Large intestine (tissue), 1 donor: Measurements from ENCODE around the gene GPN2. TPM values are rescaled to one million over a fixed set of nuclear protein-coding genes. Genes with fewer than 3 reads are reported as not detected.

Experiments
- polyA plus RNA-seq: library from polyadenylated mRNA; unstranded; fragments of 120-200 nt; gene quantifications from one replicate; pipeline ENCODE4 v1.2.1, GENCODE V29; 2013

Gene GPN2
- polyA plus RNA-seq, 1 donor, result 28.5 TPM

Other genes with a start within 250 kb of the GPN2 start
- gene ARID1A, start 194.3 kb downstream of the GPN2 start, polyA plus RNA-seq, result 64.2 TPM
- 15.6 TPM for gene PIGV, start 102.3 kb downstream of the GPN2 start, polyA plus RNA-seq
- 16.2 TPM for gene ZDHHC18, start 63.6 kb downstream of the GPN2 start, polyA plus RNA-seq
- 6.9 TPM for gene SFN, start 27.1 kb downstream of the GPN2 start, polyA plus RNA-seq
- 14.7 TPM for gene GPATCH3, start 10.2 kb upstream of the GPN2 start, polyA plus RNA-seq
- gene NR0B2, start 23.7 kb upstream of the GPN2 start, polyA plus RNA-seq, result 91.2 TPM
- 67.8 TPM for gene NUDC, start 31.5 kb upstream of the GPN2 start, polyA plus RNA-seq
- 20.4 TPM for gene KDF1, start 70.2 kb upstream of the GPN2 start, polyA plus RNA-seq
- 16.0 TPM for gene TRNP1, start 103.4 kb upstream of the GPN2 start, polyA plus RNA-seq
- 1.5 TPM for gene TENT5B, start 122.6 kb upstream of the GPN2 start, polyA plus RNA-seq